ENCODE data around the gene TBC1D25.

TBC1D25 gene, protein sequence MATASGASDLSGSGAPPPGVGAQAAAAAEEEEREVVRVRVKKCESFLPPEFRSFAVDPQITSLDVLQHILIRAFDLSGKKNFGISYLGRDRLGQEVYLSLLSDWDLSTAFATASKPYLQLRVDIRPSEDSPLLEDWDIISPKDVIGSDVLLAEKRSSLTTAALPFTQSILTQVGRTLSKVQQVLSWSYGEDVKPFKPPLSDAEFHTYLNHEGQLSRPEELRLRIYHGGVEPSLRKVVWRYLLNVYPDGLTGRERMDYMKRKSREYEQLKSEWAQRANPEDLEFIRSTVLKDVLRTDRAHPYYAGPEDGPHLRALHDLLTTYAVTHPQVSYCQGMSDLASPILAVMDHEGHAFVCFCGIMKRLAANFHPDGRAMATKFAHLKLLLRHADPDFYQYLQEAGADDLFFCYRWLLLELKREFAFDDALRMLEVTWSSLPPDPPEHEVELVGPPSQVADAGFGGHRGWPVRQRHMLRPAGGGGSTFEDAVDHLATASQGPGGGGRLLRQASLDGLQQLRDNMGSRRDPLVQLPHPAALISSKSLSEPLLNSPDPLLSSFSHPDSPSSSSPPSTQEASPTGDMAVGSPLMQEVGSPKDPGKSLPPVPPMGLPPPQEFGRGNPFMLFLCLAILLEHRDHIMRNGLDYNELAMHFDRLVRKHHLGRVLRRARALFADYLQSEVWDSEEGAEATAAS

DNA sequence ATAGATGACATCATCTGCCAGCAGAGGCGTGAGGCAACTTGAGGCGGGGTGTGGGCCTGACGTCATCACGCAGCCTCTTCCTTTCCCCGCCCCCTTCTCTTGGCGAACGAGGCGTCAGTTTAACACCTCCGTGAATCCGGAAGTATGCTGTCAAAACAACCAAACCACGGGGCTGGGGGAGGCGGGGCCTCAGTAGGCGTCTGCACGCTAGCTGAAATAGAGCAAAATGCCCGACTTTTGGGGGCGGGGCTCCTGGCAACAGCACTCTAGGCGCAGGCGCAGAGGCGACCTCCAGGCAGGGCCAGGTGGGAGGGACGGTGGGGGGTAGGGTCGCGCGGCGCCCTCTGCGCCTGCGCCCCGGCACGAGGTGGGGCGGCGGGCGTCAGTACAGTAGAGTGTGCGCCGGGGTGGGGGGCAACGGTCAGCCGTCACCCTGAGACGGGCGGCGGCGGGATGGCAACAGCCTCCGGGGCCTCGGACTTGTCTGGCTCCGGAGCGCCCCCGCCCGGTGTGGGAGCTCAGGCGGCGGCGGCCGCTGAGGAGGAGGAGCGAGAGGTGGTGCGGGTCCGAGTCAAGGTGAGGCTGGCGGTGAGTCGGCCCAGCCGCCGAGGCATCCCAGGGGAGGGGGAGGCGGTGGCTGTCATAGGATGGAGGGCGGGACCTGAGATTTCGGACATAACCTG is at the start of gene TBC1D25:
TSS of gene TBC1D25 (plus strand) at position 370 of the 683 bp plus-strand sequence. CDS start at position 454, 84 bp downstream.
- DNase-seq (ENCODE audit: low read depth): peak; percentile 89

DNA sequence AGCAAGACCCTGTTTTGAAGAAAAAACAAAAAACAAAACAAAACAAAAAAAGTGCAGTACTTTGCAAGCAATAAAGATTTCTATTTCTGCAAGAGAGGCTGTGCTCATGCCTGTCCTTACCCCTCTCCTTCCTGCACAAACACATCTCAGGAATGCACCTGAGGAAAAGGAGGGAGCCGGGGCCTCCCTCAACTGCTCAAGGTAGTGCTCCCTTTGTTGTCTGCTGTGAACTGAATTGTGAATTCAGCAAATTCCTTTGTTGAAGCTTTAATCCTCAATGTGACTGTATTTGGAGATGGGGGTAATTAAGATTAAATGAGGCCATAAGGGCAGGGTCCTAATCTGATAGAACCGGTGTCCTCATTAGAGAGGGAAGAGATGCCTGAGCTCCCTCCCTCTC is 49.6 kb upstream of the TBC1D25 start:
- DNase-seq (ENCODE audit: low read depth): no peak

DNA sequence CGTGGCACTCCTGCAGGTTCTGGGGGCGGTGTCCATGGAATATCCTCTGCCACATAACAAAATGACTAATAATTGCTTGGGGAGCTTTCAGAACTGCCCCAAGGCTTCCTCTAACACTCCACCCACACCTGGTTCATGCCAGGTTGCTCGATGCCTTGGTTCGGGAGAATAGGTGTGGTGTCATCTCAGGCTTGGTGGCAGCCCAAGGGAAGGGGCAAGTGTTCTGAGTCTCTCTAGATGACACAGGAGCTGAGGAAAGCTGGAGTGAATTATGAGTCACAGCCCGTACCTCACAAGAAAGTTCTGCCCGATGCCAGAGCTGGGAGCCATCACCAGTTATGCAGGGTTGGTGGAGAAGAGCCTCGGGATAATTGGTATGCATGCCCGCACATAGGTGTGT is 48.9 kb upstream of the TBC1D25 start:
- no peak for DNase-seq (ENCODE audit: low read depth)

DNA sequence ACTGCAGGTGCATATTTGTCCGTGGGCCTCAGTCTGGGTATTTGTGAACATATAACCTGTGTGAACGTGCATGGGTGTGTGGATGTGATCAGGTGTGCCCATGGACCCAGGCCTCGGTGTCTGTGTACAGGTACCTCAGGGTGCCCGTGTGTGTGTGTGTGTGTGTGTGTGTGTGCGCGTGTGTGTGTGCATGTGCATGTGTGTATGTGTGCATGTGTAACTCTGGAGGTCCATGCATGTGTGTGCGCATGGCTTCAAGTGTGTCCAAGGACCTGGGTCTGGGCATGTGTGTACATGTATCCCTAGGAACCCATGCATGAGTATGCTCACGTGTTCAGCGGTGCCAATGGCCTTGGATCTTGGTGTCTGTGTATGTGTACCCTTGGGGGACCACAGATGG is 47.7 kb upstream of the TBC1D25 start:
- no peak for DNase-seq (ENCODE audit: low read depth)

DNA sequence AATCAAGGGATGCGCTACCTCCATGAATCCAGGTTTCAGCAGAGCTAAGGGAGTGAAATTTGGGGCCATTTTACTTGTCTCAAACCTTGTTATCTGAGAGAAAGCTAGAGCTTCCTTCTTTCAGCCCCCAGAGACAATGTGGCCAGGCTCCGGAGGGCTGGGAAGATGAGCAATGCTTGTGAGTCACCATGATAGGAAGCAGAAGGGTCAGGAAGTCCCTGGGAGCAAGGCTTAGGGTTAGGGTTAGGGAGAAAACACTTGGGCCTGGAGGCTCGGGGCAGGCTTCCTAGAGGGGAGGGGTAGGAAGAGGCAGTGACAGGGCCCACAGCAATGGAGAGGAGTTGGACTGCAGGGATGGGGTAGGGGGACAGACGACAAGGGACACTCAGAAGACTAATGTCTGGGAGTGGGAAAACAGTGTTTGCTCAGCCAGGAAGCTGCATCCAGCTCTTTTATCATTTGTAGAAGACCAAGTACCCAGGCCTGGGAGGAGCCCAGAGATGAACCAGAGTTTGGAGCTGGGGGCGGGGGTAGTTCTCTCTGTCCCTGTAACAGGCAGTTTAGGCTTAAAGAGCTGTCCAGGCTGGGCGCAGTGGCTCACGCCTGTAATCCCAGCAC is 47.1 kb upstream of the TBC1D25 start:
- no peak for DNase-seq (ENCODE audit: low read depth)

DNA sequence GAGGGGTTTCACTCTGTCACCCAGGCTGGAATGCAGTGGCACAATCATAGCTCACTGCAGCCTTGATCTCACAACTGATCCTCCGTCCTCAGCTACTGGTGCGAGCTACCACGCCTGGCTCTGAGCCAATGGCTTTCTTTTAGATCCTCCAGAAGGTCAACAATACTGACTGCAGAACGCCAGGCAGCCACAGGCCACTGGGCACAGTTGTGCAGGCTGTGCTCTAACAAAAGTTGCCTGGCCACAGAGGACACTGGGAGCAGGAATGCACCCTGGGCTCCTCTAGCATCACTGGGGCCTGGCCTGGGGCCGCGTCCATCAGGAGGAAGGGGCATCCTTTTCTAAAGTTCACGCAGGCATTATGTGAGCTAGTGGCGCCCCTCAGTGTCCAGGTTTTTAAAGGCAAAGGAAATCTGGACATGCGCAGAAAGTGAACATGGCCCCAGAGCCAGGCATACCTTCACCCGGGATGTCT is 45.6 kb upstream of the TBC1D25 start:
- DNase-seq (ENCODE audit: low read depth): no peak

DNA sequence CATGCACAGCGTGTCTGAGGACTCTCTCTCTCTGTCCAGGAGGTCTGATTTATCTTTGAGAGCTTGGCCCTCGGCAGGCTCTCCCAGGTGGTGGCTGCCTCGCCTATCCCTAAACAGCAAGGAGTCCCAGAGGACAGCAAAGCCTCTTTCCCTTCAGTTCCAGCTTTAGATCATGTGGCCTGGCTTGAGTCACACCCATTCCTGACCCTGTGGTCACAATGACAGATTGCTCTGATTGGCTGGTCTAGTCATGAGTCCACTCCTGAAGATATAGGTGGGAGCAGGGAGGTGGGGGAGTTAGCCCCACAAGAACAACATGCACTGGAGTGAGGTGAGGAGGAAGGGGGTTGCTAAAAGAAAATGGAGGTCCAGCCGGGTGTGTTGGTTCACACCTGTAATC is 42.9 kb upstream of the TBC1D25 start:
- no peak for DNase-seq (ENCODE audit: low read depth)

DNA sequence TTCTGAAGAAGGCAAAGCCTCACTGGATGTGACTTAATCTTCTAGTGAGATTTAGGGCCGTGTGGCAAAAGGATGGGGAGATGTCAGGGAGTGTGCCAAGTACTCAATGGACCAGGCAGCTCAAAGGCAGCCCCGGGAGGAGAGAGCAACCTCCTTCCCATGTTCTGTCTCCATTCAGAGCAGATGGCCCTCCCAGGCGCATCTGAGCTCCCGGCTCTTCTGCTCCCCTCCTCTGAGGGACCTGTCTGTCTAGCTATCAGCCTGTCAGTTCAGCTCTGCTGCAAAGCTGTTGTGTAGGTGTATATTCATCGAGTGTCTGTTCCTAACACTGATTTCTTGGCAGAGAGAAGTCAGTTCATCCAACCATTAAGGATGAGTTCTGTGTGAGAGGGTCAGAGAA is 41.6 kb upstream of the TBC1D25 start:
- no peak for DNase-seq (ENCODE audit: low read depth)

DNA sequence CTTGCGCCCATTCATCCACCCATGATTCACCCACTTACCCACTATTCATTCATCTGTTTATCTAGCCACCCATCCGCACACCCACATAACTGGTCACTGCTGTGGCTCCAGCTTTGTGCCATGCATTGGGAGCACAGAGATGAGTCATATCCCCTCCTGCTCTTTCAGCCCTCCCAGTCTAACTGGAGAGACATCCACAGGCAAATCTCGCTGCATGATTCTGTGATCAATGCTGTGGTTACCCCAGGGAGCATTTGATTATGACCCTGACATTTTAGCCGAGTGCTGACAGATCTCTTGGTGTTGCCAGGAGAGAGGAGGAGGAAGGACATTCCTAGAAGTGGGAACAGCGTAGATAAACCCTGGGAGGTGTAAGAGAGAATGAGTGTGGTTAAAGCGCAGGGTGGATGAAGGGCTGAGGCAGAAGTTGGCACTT is 41.1 kb upstream of the TBC1D25 start:
- no peak for DNase-seq (ENCODE audit: low read depth)

DNA sequence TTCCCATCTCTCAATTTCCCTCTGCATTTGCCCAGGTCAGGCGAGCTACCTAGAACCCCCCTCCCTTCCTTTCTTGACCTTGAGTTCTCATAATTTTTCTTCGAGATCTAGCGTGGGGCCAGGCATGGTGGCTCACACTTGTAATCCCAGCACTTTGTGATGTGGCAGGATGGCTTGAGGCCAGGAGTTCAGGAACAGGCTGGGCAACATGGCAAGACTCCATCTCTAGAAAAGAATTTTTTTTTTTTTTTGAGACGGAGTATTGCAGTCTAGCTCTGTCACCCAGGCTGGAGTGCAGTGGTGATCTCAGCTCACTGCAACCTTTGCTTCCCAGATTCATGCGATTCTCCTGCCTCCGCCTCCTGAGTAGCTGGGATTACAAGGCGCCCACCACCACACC is 35.3 kb upstream of the TBC1D25 start:
- DNase-seq (ENCODE audit: low read depth): no peak

DNA sequence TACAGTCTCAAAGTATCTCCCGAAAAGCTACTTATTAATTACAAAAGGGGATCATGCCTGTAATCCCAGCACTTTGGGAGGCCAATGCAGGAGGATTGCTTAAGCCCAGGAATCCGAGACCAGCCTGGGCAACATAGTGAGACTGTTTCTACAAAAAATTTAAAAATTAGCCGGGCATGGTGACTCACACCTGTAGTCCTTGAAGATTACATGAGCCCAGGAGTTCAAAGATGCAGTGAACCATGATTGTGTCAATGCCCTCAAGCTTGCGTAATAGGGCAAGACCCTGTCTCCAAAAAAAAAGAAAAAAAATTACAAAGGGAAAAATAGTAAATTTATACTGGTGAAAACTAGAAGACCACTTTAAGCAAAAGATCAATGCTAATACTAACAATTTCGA is 34.0 kb upstream of the TBC1D25 start:
- DNase-seq (ENCODE audit: low read depth): no peak

DNA sequence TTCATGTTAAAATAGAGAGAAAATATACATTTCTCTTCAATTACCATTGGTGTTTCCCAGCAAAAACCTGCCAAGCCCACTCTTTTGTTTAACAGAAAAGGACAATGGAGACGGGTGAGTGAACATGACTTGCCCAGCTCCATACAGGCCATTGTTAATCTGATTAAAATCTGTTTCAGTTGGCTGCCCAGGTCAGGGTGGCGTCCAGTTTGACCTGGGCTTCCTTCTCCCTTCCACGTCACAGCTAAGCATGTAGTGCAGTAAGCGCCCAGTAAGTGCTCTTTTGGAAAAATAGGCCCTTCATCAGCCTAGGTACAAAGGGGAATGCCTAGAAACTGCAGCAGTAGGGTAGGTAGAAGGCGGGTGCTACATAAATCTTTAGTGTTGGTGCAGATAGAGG is 32.3 kb upstream of the TBC1D25 start:
- no peak for DNase-seq (ENCODE audit: low read depth)

DNA sequence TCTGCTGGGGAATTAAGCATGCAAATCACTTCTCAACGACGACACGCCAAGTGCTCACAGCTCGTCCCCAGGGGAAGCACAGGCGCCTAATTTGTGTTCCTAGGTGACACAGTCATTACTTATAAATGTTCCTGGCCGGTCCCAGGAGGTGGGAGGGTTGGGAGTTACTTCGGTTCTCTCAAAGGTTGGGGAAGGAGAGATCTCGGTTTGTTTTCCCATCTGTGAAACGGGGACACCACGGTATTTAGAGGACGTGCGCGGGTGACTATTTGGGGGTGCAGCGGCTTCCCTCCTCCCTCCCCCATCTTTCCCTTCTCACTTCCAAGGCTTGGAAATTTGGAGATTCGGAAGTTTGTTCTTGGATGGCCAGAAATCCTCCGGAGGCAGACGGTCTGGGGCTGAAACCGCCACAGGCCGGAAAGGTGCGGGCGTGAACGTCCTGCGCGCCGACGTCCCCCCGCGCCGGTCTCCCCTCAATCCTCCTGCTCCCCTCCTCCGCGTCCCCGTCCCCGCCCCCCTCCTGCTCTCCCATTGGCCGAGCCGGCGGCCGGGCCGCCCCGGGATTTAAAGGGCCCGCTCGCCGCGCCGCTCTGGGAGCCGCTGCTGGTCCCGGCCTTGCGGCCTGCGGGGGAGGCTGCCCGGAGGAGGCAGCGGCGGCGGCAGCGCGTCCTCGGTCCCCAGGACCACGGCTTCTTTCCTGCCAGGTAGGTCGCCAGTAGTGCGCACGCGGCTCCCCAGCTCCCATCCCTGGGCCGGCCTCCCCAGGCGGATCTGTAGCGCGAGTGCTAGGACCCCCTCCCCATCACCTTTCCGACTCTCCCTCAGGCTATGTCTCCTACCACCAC is 30.9 kb upstream of the TBC1D25 start, which contains the start of gene PORCN:
TSS of gene PORCN (plus strand) at position 593 of the 845 bp plus-strand sequence. CDS start 829 bp downstream, outside the sequence.
- DNase-seq (ENCODE audit: low read depth): peak; percentile 59

DNA sequence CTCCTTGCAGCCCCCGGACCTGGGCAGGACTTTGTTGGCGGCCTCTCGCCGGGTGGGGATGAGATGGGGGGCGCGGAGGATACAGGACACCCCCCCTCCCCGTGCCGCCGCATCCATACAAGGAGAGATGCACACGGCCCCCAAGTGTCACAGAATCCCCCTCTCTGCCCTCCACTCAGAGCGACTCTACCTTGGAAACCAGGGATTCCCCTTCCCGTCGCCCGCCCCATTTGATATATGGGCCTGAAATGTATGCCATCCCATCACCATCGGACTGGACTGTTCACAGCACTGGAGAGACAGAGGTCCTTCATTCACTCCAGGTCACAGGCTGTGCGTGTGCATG is 30.3 kb upstream of the TBC1D25 start:
- DNase-seq (ENCODE audit: low read depth): no peak

DNA sequence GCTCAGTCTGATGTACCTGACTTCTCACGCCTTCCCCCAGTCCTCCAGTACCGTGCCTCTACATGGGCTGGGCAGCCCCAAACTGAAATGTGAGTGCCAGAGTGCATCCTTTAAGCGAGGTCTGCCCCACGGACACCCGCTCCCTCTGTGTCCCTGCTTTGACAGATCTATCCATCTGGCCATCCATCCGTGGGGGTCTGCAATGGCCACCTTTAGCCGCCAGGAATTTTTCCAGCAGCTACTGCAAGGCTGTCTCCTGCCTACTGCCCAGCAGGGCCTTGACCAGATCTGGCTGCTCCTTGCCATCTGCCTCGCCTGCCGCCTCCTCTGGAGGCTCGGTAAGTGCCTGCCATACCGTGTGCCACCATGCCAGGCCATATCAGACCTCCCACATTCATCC is 29.9 kb upstream of the TBC1D25 start:
- no peak for DNase-seq (ENCODE audit: low read depth)

DNA sequence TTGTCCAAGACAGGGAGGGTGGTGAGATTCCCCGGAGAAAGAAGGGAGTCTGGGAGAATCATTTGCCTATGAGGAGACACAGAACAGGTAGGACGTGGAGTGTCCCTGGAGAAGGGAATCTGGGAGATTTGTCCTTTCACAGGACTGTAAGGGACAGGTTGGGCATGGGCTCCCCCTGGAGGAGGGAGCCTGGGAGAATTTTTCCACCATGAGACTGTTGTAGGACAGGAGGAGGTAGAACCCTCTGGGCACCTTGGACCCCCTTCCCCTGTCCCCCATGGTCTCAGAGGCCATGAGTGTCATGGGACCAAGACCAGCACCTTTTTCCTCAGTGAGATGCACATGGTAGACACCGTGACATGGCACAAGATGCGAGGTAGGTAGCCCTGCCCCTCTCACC is 28.0 kb upstream of the TBC1D25 start:
- no peak for DNase-seq (ENCODE audit: low read depth)

DNA sequence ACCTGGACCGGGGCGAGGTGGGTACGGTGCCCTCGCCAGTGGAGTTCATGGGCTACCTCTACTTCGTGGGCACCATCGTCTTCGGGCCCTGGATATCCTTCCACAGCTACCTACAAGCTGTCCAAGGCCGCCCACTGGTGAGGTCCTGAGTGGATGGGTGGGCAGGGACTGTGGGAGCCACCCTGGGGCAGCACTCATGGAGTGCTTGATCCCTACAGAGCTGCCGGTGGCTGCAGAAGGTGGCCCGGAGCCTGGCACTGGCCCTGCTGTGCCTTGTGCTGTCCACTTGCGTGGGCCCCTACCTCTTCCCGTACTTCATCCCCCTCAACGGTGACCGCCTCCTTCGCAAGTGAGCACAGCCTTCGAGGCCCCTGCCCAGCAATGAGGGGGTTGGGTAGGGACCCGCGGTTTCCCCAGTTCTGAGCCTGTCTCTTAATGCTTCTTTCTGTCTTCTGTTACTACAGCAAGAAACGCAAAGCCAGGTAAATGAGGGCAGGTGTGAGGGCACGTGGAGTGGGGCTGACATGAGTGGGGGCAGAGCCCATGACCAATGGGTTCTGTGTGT is 27.1 kb upstream of the TBC1D25 start:
- DNase-seq (ENCODE audit: low read depth): no peak

DNA sequence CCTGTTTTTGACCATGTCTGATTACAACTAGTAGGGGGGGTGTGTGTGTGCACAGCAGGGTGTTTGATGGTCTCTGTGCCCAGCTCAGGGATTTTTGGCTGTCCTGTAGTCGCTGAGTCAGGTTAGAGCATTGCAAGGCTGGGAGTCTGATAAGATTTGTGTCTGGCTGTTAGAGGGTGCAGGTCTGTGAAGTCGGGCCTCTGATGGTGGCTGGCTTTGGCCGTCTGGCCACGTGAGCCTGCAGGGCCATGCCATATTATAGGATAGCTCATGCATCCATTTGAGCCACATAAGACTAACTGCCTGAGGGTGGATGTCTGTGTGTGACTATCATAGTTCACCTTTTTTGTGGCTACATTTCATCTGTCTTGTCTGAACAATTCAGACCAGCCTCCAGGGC is 25.8 kb upstream of the TBC1D25 start:
- DNase-seq (ENCODE audit: low read depth): no peak

DNA sequence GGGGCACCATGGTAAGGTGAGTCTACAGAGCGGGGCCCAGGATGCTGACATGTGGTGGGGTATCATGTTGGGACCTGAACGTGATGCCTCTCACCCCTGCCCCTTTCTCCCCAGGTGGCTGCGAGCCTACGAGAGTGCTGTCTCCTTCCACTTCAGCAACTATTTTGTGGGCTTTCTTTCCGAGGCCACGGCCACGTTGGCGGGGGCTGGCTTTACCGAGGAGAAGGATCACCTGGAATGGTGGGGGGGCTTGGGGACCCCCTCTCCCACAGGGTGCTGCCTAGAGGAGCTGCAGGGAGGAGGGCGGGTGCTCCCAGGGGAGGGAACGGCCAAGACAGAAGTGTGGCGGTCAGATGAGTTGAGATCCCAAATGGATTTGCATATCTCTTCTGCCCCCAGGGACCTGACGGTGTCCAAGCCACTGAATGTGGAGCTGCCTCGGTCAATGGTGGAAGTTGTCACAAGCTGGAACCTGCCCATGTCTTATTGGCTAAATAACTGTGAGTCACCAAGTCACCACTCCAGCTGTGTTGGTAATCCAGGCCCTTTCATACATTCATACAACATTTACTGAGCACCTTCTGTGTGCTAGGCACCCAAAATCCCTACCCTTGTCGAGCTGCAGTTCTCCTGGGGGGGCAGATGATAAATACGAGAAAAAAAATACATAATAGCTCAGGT is 25.2 kb upstream of the TBC1D25 start:
- no peak for DNase-seq (ENCODE audit: low read depth)

DNA sequence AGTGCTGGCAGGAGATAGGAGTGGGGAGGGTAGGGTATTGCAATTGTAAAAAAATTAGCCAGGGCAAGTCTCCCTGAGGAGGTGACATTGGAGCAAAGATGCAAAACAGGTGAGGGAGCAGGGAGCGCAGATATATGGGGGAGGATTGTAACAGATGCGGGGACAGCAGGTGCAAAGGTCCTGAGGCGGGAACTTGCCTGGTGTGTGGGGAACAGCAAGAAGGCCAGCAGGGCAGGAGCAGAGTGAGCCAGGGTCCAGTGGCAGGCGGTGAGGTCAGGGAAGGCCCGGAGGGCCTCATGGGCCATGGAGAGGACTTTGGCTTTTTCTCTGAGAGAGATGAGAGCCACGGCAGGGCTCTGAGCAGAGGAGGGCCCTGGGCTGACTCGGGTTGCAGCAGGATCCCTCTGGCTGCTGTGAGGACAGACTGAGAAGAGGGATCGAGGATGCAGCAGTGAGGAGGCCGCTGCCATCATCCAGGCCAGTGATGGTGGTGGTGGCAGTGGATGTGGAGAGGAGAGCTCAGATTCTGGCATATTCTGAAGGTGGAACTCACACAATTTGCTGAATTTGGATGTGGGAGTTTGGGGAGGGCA is 24.6 kb upstream of the TBC1D25 start:
- DNase-seq (ENCODE audit: low read depth): no peak
